ENCODE data around the gene SERTM1. TPM values are rescaled to one million over a fixed set of nuclear protein-coding genes. Genes with fewer than 3 reads are reported as not detected.

SERTM1 gene
- total and polyA plus RNA-seq, 2 experiments from 2014 or later, result 0.47 to 1.4 TPM

DNA sequence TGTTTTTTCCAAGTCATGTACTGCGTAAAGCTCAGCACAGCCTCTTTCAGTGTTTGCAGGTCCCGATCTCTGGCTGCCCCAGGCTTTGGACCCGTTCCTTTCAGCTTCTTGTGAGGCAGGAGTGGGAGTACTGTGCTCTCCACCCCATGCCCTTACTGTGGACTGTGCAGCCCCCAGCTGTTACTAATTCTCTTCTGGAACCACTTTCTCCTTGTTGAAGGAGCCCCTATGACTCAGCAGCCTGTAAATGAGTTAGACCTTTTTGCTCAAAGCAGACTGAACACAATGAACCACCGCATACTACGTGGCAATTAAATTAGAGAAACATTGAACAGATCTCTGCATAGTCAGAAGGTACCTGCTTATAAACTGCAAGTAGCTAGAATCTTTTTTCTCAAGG, 39.0 kb downstream of the SERTM1 start (continued):
- TF ChIP-seq, protein P1, sequence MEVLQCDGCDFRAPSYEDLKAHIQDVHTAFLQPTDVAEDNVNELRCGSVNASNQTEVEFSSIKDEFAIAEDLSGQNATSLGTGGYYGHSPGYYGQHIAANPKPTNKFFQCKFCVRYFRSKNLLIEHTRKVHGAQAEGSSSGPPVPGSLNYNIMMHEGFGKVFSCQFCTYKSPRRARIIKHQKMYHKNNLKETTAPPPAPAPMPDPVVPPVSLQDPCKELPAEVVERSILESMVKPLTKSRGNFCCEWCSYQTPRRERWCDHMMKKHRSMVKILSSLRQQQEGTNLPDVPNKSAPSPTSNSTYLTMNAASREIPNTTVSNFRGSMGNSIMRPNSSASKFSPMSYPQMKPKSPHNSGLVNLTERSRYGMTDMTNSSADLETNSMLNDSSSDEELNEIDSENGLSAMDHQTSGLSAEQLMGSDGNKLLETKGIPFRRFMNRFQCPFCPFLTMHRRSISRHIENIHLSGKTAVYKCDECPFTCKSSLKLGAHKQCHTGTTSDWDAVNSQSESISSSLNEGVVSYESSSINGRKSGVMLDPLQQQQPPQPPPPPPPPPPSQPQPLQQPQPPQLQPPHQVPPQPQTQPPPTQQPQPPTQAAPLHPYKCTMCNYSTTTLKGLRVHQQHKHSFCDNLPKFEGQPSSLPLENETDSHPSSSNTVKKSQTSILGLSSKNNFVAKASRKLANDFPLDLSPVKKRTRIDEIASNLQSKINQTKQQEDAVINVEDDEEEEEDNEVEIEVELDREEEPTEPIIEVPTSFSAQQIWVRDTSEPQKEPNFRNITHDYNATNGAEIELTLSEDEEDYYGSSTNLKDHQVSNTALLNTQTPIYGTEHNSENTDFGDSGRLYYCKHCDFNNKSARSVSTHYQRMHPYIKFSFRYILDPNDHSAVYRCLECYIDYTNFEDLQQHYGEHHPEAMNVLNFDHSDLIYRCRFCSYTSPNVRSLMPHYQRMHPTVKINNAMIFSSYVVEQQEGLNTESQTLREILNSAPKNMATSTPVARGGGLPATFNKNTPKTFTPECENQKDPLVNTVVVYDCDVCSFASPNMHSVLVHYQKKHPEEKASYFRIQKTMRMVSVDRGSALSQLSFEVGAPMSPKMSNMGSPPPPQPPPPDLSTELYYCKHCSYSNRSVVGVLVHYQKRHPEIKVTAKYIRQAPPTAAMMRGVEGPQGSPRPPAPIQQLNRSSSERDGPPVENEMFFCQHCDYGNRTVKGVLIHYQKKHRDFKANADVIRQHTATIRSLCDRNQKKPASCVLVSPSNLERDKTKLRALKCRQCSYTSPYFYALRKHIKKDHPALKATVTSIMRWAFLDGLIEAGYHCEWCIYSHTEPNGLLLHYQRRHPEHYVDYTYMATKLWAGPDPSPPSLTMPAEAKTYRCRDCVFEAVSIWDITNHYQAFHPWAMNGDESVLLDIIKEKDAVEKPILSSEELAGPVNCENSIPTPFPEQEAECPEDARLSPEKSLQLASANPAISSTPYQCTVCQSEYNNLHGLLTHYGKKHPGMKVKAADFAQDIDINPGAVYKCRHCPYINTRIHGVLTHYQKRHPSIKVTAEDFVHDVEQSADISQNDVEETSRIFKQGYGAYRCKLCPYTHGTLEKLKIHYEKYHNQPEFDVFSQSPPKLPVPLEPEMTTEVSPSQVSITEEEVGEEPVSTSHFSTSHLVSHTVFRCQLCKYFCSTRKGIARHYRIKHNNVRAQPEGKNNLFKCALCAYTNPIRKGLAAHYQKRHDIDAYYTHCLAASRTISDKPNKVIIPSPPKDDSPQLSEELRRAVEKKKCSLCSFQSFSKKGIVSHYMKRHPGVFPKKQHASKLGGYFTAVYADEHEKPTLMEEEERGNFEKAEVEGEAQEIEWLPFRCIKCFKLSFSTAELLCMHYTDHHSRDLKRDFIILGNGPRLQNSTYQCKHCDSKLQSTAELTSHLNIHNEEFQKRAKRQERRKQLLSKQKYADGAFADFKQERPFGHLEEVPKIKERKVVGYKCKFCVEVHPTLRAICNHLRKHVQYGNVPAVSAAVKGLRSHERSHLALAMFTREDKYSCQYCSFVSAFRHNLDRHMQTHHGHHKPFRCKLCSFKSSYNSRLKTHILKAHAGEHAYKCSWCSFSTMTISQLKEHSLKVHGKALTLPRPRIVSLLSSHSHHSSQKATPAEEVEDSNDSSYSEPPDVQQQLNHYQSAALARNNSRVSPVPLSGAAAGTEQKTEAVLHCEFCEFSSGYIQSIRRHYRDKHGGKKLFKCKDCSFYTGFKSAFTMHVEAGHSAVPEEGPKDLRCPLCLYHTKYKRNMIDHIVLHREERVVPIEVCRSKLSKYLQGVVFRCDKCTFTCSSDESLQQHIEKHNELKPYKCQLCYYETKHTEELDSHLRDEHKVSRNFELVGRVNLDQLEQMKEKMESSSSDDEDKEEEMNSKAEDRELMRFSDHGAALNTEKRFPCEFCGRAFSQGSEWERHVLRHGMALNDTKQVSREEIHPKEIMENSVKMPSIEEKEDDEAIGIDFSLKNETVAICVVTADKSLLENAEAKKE (CRISPR knock-in tag; IDR thresholded peaks at IDR 0.05), result no peak
- TF ChIP-seq, protein P2, sequence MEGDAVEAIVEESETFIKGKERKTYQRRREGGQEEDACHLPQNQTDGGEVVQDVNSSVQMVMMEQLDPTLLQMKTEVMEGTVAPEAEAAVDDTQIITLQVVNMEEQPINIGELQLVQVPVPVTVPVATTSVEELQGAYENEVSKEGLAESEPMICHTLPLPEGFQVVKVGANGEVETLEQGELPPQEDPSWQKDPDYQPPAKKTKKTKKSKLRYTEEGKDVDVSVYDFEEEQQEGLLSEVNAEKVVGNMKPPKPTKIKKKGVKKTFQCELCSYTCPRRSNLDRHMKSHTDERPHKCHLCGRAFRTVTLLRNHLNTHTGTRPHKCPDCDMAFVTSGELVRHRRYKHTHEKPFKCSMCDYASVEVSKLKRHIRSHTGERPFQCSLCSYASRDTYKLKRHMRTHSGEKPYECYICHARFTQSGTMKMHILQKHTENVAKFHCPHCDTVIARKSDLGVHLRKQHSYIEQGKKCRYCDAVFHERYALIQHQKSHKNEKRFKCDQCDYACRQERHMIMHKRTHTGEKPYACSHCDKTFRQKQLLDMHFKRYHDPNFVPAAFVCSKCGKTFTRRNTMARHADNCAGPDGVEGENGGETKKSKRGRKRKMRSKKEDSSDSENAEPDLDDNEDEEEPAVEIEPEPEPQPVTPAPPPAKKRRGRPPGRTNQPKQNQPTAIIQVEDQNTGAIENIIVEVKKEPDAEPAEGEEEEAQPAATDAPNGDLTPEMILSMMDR (conservative IDR thresholded peaks at IDR 0.05; ENCODE audit: low read depth in 2 of 2), result no peak
- TF ChIP-seq ZNF331 (CRISPR knock-in tag; IDR thresholded peaks at IDR 0.05; ENCODE audit: low read depth), result no peak
- no peak for TF ChIP-seq EZH2 (IDR thresholded peaks at IDR 0.05; ENCODE audit: low read depth, unreplicated experiment)
- TF ChIP-seq NANOG (IDR thresholded peaks at IDR 0.05; ENCODE audit: borderline replicate concordance), result no peak
- TF ChIP-seq CREB1 (CRISPR knock-in tag; IDR thresholded peaks at IDR 0.05; ENCODE audit: low read depth), result no peak

DNA sequence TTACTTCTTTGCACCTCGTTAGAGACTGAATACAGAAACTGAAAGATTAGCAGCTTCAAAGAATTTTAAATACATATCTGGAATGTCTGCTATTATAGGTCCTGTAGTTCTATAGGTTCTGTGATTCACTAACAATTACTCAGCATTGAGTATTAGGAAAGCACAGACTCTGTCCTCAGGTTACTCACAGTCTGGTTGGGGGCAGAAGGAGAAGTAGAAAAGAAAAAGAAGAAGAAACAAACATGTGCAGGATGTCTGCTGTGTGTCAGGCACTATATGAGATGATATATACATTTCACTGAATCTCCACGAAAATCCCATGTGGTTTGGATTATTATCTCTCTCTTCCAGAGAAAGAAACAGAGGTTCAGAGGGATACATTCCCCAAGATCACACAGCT, 40.1 kb downstream of the SERTM1 start:
- H4K20me1 ChIP-seq (replicated peaks; ENCODE audit: insufficient read depth), result no peaks in the 10 kb centered on the region
- no peaks in the 10 kb centered on the region for H3K4me1 ChIP-seq (ENCODE audit: insufficient read depth)
- Mint-ChIP-seq H3K4me3 (no peak overlapping the region), H3K27ac (no peak overlapping the region), H3K9me3 (no peaks in the 10 kb centered on the region), H3K36me3 (ENCODE audit: low read depth) (no peaks in the 10 kb centered on the region), H3K27me3 (ENCODE audit: insufficient read depth, low read depth, poor library complexity) (peaks cover 3% of the 10 kb centered on the region), H3K4me1 (peaks cover 13% of the 10 kb centered on the region; the same call in 2 of the 3 replicates)
- TF ChIP-seq, protein P3, sequence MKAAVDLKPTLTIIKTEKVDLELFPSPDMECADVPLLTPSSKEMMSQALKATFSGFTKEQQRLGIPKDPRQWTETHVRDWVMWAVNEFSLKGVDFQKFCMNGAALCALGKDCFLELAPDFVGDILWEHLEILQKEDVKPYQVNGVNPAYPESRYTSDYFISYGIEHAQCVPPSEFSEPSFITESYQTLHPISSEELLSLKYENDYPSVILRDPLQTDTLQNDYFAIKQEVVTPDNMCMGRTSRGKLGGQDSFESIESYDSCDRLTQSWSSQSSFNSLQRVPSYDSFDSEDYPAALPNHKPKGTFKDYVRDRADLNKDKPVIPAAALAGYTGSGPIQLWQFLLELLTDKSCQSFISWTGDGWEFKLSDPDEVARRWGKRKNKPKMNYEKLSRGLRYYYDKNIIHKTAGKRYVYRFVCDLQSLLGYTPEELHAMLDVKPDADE (IDR thresholded peaks at IDR 0.05), result no peak
- no peak for TF ChIP-seq NANOG (IDR thresholded peaks at IDR 0.05; ENCODE audit: borderline replicate concordance)
- TF ChIP-seq POLR2AphosphoS5 (IDR thresholded peaks at IDR 0.05; ENCODE audit: low read depth), result no peak
- TF ChIP-seq CREB1 (CRISPR knock-in tag; IDR thresholded peaks at IDR 0.05; ENCODE audit: low read depth), result no peak
- TF ChIP-seq STAT1 (IDR thresholded peaks at IDR 0.05; ENCODE audit: unreplicated experiment), result no peak
- no peak for ATAC-seq
- 0 out of 2 replicates have a peak overlapping the region, but pooled peaks have one; percentile 67 for H2AFZ ChIP-seq
- no peak overlapping the region for H3K4me3 ChIP-seq
- no peaks in the 10 kb centered on the region for H3K36me3 ChIP-seq (ENCODE audit: insufficient read depth)
- no peak for DNase-seq (ENCODE audit: low spot score)
- H3K27me3 ChIP-seq (ENCODE audit: insufficient read depth), result no peaks in the 10 kb centered on the region
- no peaks in the 10 kb centered on the region for H3F3A ChIP-seq (replicated peaks; ENCODE audit: low read depth)
- no peaks in the 10 kb centered on the region for H3K79me2 ChIP-seq (replicated peaks; ENCODE audit: insufficient read depth)
- 0 out of 2 replicates have a peak, but pooled peaks cover 3% of the 10 kb centered on the region for H3K9me2 ChIP-seq (ENCODE audit: insufficient read depth)
- H3K27ac ChIP-seq (ENCODE audit: low read depth), result no peak overlapping the region
- H3K4me2 ChIP-seq, result no peak overlapping the region

All from GM23338 (cell line).